HG02885 (cell line): ENCODE data around the gene OR51B5.
"Not testable (repeated sequence)": the region's sequence is repeated elsewhere in the genome, so short reads cannot be mapped to it uniquely, and the experiment has no call there.

ENCODE experiments used
- ATAC-seq: cut with Tn5 transposase; IDR thresholded peaks from one replicate; pipeline ENCODE4 v1.9.1; 2021; ENCODE audit warnings: mild to moderate bottlenecking; ENCODE audit not compliant: unreplicated experiment, poor library complexity

OR51B5 gene

GRCh38 chr11:5336331-5336730, 7.0 kb downstream of the OR51B5 start:
- no peak for ATAC-seq

- ATAC-seq: no peak
Observed at GRCh38 chr11:5335170-5335569, 8.2 kb downstream of the OR51B5 start.

- ATAC-seq: no peak
Observed at GRCh38 chr11:5324197-5324596, 19.1 kb downstream of the OR51B5 start, which contains the start of gene OR51B2. TSS of gene OR51B2 (minus strand) at chr11:5324297. CDS start at chr11:5324297, 0 bp downstream.

- no peak for ATAC-seq
Observed at GRCh38 chr11:5317292-5317691, 26.0 kb downstream of the OR51B5 start.

GRCh38 chr11:5313326-5314023, 29.8 kb downstream of the OR51B5 start:
- not testable (repeated sequence) for ATAC-seq

- no peak for ATAC-seq
Observed at GRCh38 chr11:5310423-5310822, 32.9 kb downstream of the OR51B5 start.

GRCh38 chr11:5307256-5308019, 35.9 kb downstream of the OR51B5 start:
- ATAC-seq: no peak

- ATAC-seq: no peak
Observed at GRCh38 chr11:5304046-5304445, 39.3 kb downstream of the OR51B5 start.

GRCh38 chr11:5303626-5304025, 39.7 kb downstream of the OR51B5 start:
- ATAC-seq: no peak

GRCh38 chr11:5301846-5302245, 41.5 kb downstream of the OR51B5 start, which contains the start of gene OR51B4:
TSS of gene OR51B4 (minus strand) at chr11:5301946. CDS start at chr11:5301946, 0 bp downstream.
- ATAC-seq: no peak

- no peak for ATAC-seq
Observed at GRCh38 chr11:5300251-5300650, 43.1 kb downstream of the OR51B5 start.

- no peak for ATAC-seq
Observed at GRCh38 chr11:5298451-5298850, 44.9 kb downstream of the OR51B5 start.

- no peak for ATAC-seq
Observed at GRCh38 chr11:5297721-5298323, 45.5 kb downstream of the OR51B5 start.

GRCh38 chr11:5294342-5294995, 48.9 kb downstream of the OR51B5 start:
- ATAC-seq: not testable (repeated sequence)

GRCh38 chr11:5293028-5293427, 50.3 kb downstream of the OR51B5 start:
- no peak for ATAC-seq
